Smooth muscle cell (in vitro differentiated cells): ENCODE results near the gene LENEP. TPM values are rescaled to one million over a fixed set of nuclear protein-coding genes. Genes with fewer than 3 reads are reported as not detected.

Experiments used
- DNase-seq: peaks from one replicate; lab custom pipeline; 2025; ENCODE audit not compliant: unreplicated experiment; lab: John Stamatoyannopoulos, UW
- H2AFZ ChIP-seq: fragments of 200-600 bp; sonication (generic); 2 replicates; pipeline ENCODE4 v1.6.0; 2016; ENCODE audit warnings: antibody characterized with exemption, low read depth, mild to moderate bottlenecking
- H3F3A ChIP-seq: fragments of 200-600 bp; sonication (generic); 2 replicates; pipeline ENCODE4 v1.6.0; 2017; ENCODE audit warnings: antibody characterized with exemption, low read depth
- H3K27ac ChIP-seq: fragments of 200-600 bp; sonication (generic); 2 replicates; pipeline ENCODE4 v1.5.1; 2016; ENCODE audit warnings: low read depth, mild to moderate bottlenecking
- H3K27me3 ChIP-seq: fragments of 200-600 bp; sonication (generic); 2 replicates; pipeline ENCODE4 v1.6.1; 2016; ENCODE audit warnings: low read depth, mild to moderate bottlenecking
- H3K36me3 ChIP-seq: fragments of 200-600 bp; sonication (generic); 2 replicates; pipeline ENCODE4 v1.5.1; 2016; ENCODE audit warnings: low read depth
- H3K4me1 ChIP-seq: fragments of 200-600 bp; sonication (generic); 2 replicates; pipeline ENCODE4 v1.5.1; 2016; ENCODE audit warnings: low read depth
- H3K4me2 ChIP-seq: fragments of 200-600 bp; sonication (generic); 2 replicates; pipeline ENCODE4 v1.6.0; 2016; ENCODE audit warnings: mild to moderate bottlenecking
- H3K4me3 ChIP-seq: fragments of 200-600 bp; sonication (generic); 2 replicates; pipeline ENCODE4 v1.5.1; 2016; ENCODE audit warnings: mild to moderate bottlenecking
- H3K79me2 ChIP-seq: fragments of 200-600 bp; sonication (generic); 2 replicates; pipeline ENCODE4 v1.6.0; 2016; ENCODE audit warnings: low read depth, mild to moderate bottlenecking
- H3K9ac ChIP-seq: fragments of 200-600 bp; sonication (generic); 2 replicates; pipeline ENCODE4 v1.6.0; 2016; ENCODE audit warnings: low read depth
- H3K9me3 ChIP-seq: fragments of 200-600 bp; sonication (generic); replicated peaks from 2 replicates; pipeline ENCODE4 v1.5.1; 2016; ENCODE audit warnings: low read depth
- H4K20me1 ChIP-seq: fragments of 200-600 bp; sonication (generic); 2 replicates; pipeline ENCODE4 v1.6.0; 2016; ENCODE audit warnings: low read depth
- CTCF ChIP-seq: fragments of 200-600 bp; sonication (generic); IDR thresholded peaks from 2 replicates; pipeline ENCODE4 v1.5.1; 2017; ENCODE audit warnings: borderline replicate concordance, mild to moderate bottlenecking, antibody characterized with exemption; ENCODE audit not compliant: insufficient read depth, poor library complexity, severe bottlenecking
- WGBS: methylation state at CpG from one replicate; pipeline ENCODE4 v1.1.7; 2016; ENCODE audit warnings: low lambda C conversion rate; 5-methylcytosine and 5-hydroxymethylcytosine counted together
- polyA plus RNA-seq: library from polyadenylated mRNA; unstranded; fragments of >200 nt; fragmentation: Nextera tagmentation; extraction: Ambion mirVana; gene quantifications from 2 replicates; pipeline ENCODE4 v1.2.1, GENCODE V29; 2016
- total RNA-seq: library from RNA; depleted of rRNA; stranded (reverse); fragments of >200 nt; gene quantifications from 2 replicates; pipeline ENCODE4 v1.2.3, GENCODE V29; 2014

Gene LENEP
- total and polyA plus RNA-seq, 2 experiments from 2014 or later: not detected

GRCh38 chr1:155006601-155007101, 13.3 kb downstream of the LENEP start:
- Histone ChIP-seq H4K20me1 (peaks cover 55% of the 10 kb centered on the region), H3K9me3 (no peaks in the 10 kb centered on the region), H3K4me1 (peaks cover 32% of the 10 kb centered on the region), H3K36me3 (no peaks in the 10 kb centered on the region), H3K27ac (no peak overlapping the region), H3K4me2 (no peak overlapping the region), H2AFZ (no peak overlapping the region), H3K27me3 (no peaks in the 10 kb centered on the region), H3K79me2 (peaks cover 49% of the 10 kb centered on the region), H3K4me3 (no peak overlapping the region), H3K9ac (no peak overlapping the region), H3F3A (no peaks in the 10 kb centered on the region)
- no peak for TF ChIP-seq CTCF
- WGBS: 71% methylated on average over 2 of the region's 2 CpGs
- DNase-seq: no peak

- H3K27me3 ChIP-seq: no peaks in the 10 kb centered on the region
- H3K36me3 ChIP-seq: no peaks in the 10 kb centered on the region
- H3K4me3 ChIP-seq: no peak overlapping the region
- no peak overlapping the region for H3K27ac ChIP-seq
- TF ChIP-seq CTCF: no peak
- WGBS: 96% methylated on average over 4 of the region's 6 CpGs
- no peaks in the 10 kb centered on the region for H3K9me3 ChIP-seq
- no peaks in the 10 kb centered on the region for H3F3A ChIP-seq
- peaks cover 61% of the 10 kb centered on the region for H4K20me1 ChIP-seq
- H3K9ac ChIP-seq: no peak overlapping the region
- peaks cover 37% of the 10 kb centered on the region for H3K4me1 ChIP-seq
- peaks cover 49% of the 10 kb centered on the region for H3K79me2 ChIP-seq
- no peak for DNase-seq
- no peak overlapping the region for H2AFZ ChIP-seq
- no peak overlapping the region for H3K4me2 ChIP-seq
These were observed 14.0 kb downstream of the LENEP start for GRCh38 chr1:155007251-155007828.

GRCh38 chr1:155008015-155008941, 14.9 kb downstream of the LENEP start:
- no peaks in the 10 kb centered on the region for H3K36me3 ChIP-seq
- no peak overlapping the region for H3K4me3 ChIP-seq
- no peak overlapping the region for H3K4me2 ChIP-seq
- no peak overlapping the region for H2AFZ ChIP-seq
- no peak overlapping the region for H3K9ac ChIP-seq
- no peak overlapping the region for H3K27ac ChIP-seq
- H3K9me3 ChIP-seq: no peaks in the 10 kb centered on the region
- peaks cover 41% of the 10 kb centered on the region for H3K79me2 ChIP-seq
- H3F3A ChIP-seq: no peaks in the 10 kb centered on the region
- 82% methylated on average over 11 of the region's 16 CpGs for WGBS
- peaks cover 65% of the 10 kb centered on the region for H4K20me1 ChIP-seq
- no peak for DNase-seq
- TF ChIP-seq CTCF: no peak
- no peaks in the 10 kb centered on the region for H3K27me3 ChIP-seq
- peaks cover 41% of the 10 kb centered on the region for H3K4me1 ChIP-seq
